Measurements from ENCODE around the gene RSAD1.

RSAD1 gene

DNA sequence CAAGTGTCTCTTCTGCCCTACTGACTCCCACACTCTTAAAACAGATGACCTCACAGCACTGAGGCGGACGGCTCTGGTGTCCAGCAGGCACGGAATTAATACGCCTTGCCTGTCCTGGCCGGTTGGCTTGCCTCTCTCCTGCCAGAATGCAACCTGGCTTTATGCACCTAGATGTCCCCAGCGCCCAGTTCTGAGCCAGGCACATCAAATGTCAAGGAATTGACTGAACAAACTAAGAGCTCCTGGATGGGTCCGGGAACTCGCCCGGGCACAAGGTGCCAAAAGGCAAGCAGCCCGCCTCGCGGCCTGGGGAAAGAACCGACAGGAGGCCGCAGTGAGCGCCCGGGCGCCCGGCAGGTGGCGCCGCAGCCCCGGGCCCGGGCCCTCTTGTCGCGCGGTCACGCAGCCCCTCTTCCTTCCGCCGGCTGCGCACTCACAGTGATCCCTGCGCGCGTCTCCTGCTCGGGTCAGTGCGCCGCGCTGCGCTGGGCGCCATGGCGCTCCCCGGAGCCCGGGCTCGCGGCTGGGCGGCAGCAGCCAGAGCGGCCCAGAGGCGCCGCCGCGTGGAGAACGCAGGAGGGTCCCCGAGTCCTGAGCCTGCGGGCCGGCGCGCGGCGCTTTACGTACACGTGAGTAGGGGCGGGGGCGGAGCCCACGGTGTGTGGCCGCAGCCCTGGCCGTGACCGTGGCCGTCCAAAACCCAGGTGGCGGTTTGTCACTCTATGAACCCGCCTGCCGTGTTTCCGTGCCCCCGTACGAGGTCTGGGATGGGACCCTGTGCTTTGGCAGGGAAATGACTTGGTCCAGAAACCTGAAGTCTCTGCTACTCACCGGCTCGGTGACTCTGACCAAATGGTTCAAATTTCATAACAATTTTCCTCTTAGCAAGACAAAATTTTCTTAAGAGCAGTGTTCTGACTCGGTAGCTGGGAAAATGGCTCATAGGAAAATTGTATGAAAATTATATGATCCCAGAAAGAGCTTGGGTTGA, at the start of gene RSAD1:
Gene RSAD1, plus strand, starts transcription at position 470 of the 991 bp plus-strand sequence. Its CDS starts 25 bp downstream, at position 495.
- peak; percentile 75 for DNase-seq (ENCODE audit: low read depth, low spot score)

DNA sequence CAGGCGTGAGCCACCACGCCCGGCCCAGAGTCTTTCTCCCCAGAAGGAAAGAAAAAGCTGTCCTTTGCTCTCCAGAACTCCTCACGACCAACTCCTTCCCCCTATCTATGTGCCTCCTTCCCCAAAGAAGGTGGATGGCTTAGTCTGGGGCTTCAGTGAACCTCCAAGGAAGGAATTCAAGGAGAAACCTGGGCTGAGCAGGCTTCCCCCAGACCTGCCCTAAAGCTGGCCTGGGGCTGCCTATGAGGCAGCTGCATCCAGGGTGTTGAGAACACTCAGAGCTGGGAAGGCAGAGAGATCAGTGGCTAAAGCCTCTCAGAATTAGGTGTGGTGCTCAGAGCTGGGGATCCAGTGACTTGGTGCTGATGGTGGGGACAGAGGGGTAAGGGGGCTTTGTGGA, 48.9 kb upstream of the RSAD1 start:
- no peak for DNase-seq (ENCODE audit: low read depth, low spot score)

DNA sequence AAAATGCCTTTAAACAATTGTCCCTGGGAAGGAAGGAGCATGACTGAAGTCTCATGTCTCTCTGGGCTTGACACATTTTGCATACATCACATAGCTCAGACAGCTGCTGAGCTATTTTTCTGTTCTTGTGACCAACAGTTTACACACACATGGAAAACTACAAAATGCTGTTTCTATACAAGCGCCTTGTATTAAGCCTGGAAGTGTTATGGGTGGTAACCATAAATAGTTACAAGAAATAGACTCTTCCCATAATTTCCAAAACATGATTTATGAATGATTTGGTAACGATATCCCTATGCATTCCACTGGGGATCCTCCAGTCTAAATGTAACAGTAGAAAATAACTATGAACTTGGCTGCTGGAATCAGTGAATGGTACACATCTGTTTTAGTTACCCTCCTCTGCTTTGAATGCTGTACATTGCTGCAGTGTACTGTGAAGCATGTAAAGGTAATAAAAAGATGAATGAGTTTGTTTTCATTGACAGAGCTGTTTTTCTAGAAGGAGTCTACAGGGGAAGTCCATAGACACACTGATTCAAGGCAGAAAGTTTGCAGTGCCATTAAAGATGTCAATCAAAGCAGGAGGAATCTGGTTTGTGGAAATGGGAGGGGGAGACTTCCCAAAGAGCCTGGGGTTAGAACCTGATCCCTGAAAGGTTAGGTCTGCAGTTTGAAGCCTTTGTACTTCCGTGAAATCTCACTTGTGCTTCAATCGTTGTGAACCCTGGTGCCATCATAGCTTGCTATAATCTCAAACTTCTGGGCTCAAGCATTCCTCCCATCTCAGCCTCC, 47.6 kb upstream of the RSAD1 start:
- no peak for DNase-seq (ENCODE audit: low read depth, low spot score)

DNA sequence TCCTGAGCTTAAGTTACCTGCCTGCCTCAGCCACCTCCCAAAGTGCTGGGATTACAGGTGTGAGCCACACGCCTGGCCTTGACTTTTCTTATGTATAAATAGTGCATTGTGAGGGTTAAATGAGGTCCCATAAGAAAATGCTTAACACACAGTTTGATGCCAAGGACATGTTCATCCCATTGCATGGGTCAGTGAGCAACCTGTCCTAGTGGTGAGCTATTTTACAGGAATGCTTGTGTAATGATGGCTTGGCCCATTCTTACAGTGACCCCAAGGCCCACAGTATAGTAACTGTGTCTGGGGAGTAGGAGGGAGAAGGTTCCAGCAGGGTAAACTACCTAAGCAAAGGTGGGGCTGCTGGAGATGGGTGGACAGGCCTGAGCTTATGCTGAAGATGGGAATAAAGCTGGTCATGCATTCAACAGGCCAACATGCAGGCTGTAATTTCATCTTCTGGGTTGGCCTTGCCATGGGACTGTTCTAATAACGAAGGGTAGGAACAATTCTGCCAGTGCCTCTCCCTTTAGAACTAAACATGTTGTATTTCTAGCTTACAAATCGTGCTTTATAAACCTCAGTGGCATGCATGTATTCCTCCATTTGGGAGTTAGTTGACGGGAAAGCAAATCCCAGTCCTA, 46.4 kb upstream of the RSAD1 start:
- DNase-seq (ENCODE audit: low read depth, low spot score), result no peak

DNA sequence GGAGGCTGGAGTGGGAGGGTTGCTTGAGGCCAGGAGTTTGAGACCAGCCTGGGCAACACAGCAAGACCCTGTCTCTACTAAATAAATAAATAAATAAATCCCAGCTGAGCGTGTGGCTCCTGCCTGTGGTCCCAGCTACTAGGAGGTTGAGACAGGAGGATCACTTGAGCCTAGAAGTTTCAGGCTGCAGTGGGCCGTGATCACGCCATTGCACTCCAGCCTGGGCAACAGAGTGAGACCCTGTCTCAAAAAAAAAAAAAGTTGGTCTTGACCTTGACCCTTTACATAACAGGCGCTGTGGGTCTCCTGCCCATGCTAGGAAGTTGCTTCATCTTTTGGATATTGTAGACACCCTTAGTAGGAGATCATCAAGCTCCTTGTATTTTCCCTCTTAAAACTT, 41.3 kb upstream of the RSAD1 start:
- DNase-seq (ENCODE audit: low read depth, low spot score), result no peak

DNA sequence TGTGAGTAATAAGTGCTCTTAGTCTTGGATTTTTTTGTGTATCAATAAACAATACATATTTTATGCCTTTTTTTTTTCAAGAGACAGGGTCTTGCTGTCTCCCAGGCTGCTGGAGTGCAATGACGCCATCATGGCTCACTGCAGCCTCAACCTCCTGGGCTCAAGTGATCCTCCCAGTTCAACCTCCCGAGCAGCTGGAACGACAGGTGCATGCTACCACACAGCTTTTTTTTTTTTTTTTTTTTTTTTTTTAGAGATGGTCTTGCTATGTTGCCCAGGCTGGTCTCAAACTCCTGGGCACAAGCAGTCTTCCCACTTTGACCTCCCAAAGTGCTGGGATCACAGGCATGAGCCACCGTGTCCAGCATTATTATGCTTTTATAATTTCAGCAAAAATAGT, 39.7 kb upstream of the RSAD1 start:
- DNase-seq (ENCODE audit: low read depth, low spot score), result no peak

DNA sequence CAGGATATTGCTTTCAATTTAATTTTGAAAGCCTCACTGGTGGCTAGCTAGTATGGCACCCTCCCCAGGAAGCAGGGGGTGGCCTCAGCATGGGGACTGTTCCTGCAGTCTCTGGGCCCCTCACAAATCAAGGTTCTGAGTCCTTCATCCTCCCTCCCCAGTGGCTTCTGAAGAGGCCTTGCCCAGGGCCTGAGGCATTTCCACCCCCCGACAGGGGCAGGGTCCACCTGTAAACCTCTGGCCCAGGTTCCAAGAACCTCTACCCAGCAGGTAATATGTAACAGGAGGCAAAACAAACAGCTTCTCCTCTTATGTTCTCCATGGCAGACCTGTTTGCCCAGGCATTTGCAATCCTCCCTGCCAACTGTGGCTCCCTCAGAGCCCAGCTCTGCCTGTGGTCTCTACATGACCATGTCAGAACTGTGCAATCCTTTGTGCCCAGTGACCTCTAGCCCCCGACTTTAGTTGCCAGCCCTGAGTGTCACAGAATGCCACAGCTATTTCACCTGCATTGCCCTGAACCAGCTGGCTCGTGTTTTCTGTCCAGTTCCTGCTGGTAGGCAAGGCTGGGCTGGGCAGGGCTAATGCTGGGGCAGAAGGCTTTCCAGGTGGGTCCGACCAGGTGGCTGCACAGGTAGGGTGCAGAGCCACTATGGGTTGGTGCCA, 38.4 kb upstream of the RSAD1 start:
- DNase-seq (ENCODE audit: low read depth, low spot score), result no peak

DNA sequence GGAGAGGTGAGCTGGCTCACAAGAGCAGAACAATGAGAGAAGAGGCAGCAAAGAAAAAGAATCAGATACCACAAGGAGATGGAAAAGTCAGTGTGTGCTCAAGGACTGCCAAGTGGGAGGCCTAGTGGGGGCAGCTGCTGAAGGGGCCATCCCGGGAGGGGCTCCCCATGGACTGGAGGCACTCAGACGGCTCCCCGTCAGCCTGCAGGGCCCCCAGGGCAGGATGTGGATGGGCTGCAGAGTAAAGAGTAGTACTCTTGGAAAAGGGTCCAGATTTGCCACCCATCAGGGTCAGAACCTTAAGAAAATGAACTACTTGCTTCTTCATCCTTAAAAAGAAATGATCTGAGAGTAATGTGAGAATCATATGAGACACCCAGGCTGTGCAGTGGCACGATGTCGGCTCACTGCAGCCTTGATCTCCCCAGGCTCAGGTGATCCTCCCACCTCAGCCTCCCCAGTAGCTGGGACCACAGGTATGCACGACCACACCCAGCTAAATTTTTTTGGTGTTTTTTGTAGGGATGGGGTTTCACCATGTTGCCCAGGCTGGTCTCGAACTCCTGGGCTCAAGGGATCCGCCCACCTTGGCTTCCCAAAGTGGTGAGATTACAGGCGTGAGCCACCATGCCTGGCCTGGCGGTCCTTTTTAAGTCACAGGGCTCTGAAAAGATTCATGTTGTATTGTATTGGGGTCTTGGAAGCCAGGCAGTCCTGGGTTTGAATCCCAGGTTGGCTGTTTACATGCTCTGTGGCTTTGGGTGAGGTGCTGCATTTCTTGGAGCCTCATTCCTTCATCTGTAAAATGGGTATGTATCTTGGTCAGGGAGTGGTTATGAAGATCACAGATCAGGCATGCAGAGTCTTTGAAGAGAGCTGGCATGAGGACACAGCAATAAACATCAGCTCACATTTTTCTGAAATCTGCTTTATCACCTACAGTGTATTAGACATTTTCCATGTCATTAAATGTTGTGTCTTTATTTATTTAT, 37.5 kb upstream of the RSAD1 start:
- no peak for DNase-seq (ENCODE audit: low read depth, low spot score)

DNA sequence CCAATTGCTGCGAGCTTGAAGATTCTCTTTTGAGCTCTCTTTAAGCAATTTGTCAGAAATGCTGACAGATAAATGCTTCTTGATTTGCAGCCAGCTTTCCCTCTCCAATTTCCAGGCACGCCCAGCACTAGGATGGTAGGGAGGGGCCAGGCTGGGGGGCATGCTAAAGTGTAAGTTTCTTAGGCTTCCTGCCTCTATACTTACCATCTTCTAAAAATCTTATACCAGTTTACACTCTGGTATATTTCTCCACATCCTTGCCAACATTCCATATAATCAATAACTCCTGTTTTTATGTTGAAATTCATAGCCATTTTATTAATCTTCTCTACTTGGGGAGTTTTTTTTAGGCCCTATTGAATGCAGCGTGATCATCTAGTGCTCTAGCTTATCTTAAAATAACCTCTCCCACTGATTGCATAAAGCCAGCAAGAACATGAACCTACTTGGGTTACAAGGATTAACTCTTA, 35.1 kb upstream of the RSAD1 start:
- DNase-seq (ENCODE audit: low read depth, low spot score), result no peak

DNA sequence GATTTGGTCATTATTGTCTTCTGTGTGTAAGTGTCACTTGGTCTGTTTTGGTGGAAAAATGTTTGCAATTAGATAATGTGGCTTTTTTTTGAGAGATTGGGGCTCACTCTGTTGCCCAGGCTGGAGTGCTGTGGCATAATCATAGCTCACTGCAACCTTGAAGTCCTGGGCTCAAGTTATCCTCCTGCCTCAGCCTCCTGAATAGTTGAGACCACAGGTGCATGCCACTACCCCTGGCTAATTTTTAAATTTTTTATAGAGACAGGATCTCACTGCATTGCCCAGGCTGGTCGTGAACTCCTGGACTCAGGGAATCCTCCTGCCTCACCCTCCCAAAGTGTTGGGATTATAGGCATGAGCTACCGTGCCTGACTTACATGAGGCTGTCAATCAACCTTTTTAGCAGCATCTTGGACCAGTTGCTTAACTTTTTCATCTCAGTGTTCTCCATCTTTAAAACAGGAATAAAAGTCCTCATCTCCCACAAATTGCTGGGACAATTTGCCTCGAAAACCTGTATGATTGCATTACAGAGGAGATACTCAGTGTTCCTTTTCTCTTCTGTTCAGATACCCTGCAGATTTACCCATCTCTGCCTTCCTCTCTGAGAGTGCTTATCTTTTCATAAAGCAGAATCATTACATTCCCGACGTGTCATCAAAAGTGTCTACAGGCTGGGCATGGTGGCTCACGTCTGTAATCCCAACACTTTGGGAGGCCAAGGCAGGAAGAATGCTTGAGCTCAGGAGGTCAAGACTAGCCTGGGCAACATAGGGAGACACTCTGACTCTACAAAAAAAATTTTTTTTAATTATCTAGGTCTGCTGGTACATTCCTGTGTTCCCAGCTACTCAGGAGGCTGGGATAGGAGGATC, 33.6 kb upstream of the RSAD1 start:
- no peak for DNase-seq (ENCODE audit: low read depth, low spot score)

DNA sequence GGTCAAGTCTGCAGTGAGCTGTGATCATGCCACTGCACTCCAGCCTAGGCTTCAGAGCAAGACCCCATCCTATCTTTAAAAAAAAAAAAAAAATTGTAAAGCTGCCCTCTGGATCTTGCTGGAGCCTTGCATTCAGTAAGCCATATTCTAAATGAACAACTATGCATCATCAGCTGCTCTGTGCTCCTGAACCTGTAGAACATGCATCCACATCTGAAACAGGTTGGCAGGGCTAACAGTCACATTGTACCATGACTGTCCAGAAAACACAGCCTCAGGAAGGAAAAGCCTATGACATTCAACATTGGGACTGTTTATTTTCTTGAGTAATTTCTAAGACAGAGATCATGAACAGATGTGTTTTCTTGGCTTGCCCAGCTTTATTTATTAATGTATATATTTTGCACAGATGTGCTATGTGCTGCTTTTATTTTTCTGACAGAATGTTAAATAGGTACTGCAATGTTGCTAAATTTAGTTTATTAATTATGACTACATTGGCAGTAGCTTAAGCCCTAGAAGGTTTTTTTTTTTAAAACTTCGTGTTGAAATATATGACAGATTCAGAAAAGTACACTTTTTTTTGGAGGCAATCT, 32.8 kb upstream of the RSAD1 start:
- DNase-seq (ENCODE audit: low read depth, low spot score), result no peak

DNA sequence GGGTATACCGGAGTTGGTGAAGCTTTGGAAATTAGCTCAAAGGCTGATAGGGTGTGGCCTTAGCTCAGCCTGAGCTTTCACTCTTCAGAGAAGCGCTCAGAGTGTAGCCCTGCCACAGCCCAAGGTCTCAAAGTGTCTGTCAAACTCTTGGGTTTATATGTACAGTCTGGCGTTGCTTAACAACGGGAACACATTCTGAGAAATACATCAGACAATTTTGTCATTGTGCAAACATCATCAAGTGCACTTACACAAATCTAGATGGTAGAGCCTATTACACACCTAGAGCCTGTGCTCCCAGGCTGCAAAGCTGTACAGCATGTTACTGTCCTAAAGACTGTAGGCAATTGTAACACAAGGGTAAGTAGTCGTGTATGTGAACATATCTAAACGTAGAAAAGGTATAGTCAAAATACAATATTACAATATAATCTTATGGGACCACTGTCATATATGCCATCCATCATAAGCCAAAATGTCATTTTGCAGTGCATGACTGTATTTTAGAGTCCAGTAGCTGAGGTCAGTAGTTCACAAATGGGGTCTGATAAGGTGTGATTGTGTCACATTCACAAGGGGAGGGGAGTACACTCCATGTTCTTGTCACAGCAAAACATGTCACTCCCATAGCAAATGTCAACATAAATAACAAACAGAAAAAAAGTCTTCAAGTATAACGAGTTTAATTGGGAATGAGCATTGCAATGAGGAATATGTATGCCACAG, 30.6 kb upstream of the RSAD1 start:
- DNase-seq (ENCODE audit: low read depth, low spot score), result no peak

DNA sequence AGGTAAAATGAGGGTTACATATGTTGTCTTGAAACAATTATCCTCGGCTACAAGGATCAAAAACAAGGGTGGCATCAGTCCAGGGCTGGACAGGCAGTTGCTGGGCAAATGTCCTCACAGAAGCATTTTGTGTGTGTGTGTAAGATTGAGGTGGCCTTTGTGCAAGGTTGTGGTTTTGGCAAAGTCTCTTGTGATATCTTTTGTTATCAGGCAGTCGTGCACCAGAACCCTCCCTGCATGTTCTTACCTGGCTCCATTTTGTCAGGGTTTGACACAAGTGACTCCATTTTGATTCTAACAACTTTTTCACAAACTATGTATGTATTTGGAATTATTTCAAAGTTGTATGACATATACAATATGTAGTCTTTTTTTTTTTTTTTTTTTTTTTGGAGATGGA, 30.0 kb upstream of the RSAD1 start:
- DNase-seq (ENCODE audit: low read depth, low spot score), result no peak

DNA sequence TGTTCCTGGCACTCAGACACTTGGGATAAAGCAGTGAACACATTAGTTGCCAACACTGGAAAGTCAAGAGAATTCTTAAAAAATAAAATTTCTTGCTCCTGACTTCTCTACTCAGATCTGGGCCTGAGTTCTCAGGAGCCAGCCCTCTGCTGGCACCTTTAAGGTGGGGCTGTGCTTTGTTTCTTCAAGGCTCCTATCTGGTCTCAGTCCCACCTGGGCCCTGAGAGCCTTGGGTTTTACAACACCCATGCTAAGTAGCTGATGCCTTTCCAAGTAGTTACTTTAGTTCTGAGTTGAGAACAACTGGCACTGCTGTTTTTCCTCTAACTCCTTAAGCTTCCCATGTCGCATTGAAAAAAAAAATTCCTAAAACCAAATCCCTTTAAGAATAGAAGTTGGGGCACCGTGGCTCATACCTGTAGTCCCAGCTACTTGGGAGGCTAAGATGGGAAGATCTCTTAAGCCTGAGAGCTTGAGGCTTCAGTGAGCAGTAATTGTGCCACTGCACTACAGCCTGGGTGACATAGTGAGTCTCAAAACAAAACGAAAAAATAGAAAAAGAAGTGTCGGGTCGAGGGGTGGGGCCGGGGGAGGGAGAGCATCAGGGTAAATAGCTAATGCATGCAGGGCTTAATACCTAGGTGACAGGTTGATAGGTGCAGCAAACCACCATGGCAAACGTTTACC, 26.6 kb upstream of the RSAD1 start:
- no peak for DNase-seq (ENCODE audit: low read depth, low spot score)

DNA sequence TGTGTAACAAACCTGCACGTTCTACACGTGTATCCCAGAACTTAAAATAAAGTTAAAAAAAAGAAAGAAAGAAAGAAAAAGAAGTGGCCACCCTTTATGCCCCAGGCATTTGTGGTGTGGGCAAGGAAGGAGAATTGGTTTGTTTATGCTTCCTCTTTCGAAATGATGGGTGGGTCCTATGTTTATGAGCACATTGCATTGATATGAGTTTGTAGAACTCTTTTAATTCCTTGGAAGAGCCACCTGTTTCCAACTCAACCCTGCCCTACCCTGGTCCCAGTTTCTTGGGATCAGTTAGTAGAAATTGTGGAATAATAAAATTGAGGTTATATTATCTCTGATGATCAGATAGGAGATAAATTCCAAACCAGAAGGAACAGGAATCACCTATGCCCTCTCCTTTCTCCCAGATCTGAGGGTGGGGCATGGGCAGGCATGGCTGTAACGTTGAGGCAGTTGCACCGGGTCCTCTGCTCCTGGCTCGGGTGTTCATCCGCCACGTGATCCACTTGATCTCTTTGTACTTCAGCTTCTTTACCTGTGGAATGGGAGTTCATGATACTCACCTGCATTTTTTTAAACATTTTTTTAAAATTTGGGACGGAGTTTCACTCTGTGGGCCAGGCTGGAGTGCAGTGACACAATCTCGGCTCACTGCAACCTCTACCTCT, 25.9 kb upstream of the RSAD1 start:
- DNase-seq (ENCODE audit: low read depth, low spot score), result no peak

DNA sequence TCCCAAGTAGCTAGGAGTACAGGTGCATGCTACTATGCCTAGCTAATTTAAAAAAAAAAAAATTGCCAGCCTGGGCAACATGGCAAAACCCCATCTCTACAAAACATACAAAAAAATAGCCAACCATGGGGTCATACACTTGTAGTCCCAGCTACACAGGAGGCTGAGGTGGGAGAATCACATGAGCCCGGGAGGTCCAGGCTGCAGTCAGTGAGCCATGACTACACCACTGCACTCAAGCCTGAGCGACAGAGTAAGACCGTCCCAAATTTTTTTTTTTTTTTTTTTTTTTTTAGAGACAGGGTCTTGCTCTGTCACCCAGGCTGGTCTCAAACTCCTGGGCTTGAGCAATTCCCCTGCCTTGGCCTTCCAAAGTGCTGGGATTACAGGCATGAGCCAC, 24.8 kb upstream of the RSAD1 start:
- DNase-seq (ENCODE audit: low read depth, low spot score), result no peak

DNA sequence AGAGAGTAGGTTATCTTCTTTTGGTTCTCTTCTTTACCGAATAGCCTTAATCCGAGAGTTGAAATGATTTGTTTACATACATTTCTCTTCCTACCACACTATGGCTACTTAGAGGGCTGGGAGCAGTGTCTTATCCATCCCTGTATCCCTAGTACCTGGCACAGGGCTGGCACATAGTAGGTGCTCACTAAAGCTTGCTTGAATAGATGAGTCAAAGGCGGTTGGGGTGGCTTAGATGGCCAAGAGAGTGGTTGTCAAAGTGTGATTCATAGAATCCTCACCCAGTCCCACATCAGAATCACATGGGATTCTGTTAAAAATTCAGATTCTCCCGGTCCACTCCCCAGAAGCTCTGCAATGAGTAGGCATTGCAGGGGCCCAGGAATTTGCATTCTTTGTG, 21.0 kb upstream of the RSAD1 start:
- no peak for DNase-seq (ENCODE audit: low read depth, low spot score)
